Uterus (tissue), 4 donors: ENCODE data around the gene RNASE12. TPM values are rescaled to one million over a fixed set of nuclear protein-coding genes. Genes with fewer than 3 reads are reported as not detected.
"Not testable (repeated sequence)": the region's sequence is repeated elsewhere in the genome, so short reads cannot be mapped to it uniquely, and the experiment has no call there.

Experiments
- DNase-seq, 2 donors: peaks; one replicate each; pipeline ENCODE4 v3.0.0-alpha.2; 2019 to 2020
- H3K27ac ChIP-seq, 2 donors: fragments of 200-600 bp; sonication (generic); 1 replicate in 1 of 2; 2 replicates in 1 of 2; pipeline ENCODE4 v1.5.1; 2016 to 2018
- H3K27me3 ChIP-seq, 2 donors: fragments of 200-600 bp; sonication (generic); one replicate each; pipeline ENCODE4 v1.5.1; 2018 to 2019; ENCODE audit warnings: control low read depth in 1 of 2
- H3K36me3 ChIP-seq, 2 donors: fragments of 200-600 bp; sonication (generic); one replicate each; pipeline ENCODE4 v1.5.1; 2019; ENCODE audit warnings: control low read depth in 1 of 2
- H3K4me1 ChIP-seq, 2 donors: fragments of 200-600 bp; sonication (generic); one replicate each; pipeline ENCODE4 v1.5.1; 2018 to 2019; ENCODE audit warnings: control low read depth in 1 of 2
- H3K4me3 ChIP-seq, 2 donors: fragments of 200-600 bp; sonication (generic); 1 replicate in 1 of 2; 2 replicates in 1 of 2; pipeline ENCODE4 v1.5.1; 2018 to 2019; ENCODE audit warnings: mild to moderate bottlenecking in 1 of 2
- H3K9me3 ChIP-seq, 2 donors: fragments of 200-600 bp; sonication (generic); one replicate each; pipeline ENCODE4 v1.5.1; 2019; ENCODE audit warnings: control low read depth in 1 of 2
- POLR2A ChIP-seq, 2 donors: fragments of 450-650 bp; IDR thresholded peaks; one replicate each; pipeline ENCODE4 v1.6.1; 2016; ENCODE audit warnings: antibody characterized with exemption in 2 of 2, mild to moderate bottlenecking in 1 of 2, moderate library complexity in 1 of 2
- intact Hi-C: fragments of 100-400 bp; cut with DNase I; formaldehyde crosslinking; loops from one replicate; pipeline ENCODE4 v1.15.1; 2023; ENCODE audit warnings: low total_unique reads
- total RNA-seq, 4 donors: library from RNA; depleted of rRNA in 3 of 4; stranded (reverse); fragments of >200 nt in 3 of 4; gene quantifications; one replicate each; pipeline versions ENCODE4 v1.1.0 to v1.2.4, GENCODE V29; 2014 to 2023
- TF ChIP-seq, protein P1 (sequence below), 4 experiments: fragments of 200-600 bp in 2 of 4; fragments of 450-650 bp in 2 of 4; sonication (generic) in 2 of 4; IDR thresholded peaks; one replicate each; pipeline ENCODE4 v1.5.1; 2016 to 2019; ENCODE audit warnings: antibody characterized with exemption in 4 of 4, mild to moderate bottlenecking in 2 of 4, moderate library complexity in 1 of 4
- donor health status: DM: yes; HTN: yes; CAD: no.

The RNASE12 gene
- total RNA-seq, 4 donors from 2014 or later, result not detected

GRCh38 chr14:20606190-20606901, 15.2 kb upstream of the RNASE12 start:
- Histone ChIP-seq H3K27me3 (no peaks in the 10 kb centered on the region), H3K4me1 (no peaks in the 10 kb centered on the region), H3K27ac (no peak overlapping the region), H3K4me3 (no peak overlapping the region), H3K36me3 (no peaks in the 10 kb centered on the region), H3K9me3 (no peaks in the 10 kb centered on the region)
- TF ChIP-seq, protein P1, sequence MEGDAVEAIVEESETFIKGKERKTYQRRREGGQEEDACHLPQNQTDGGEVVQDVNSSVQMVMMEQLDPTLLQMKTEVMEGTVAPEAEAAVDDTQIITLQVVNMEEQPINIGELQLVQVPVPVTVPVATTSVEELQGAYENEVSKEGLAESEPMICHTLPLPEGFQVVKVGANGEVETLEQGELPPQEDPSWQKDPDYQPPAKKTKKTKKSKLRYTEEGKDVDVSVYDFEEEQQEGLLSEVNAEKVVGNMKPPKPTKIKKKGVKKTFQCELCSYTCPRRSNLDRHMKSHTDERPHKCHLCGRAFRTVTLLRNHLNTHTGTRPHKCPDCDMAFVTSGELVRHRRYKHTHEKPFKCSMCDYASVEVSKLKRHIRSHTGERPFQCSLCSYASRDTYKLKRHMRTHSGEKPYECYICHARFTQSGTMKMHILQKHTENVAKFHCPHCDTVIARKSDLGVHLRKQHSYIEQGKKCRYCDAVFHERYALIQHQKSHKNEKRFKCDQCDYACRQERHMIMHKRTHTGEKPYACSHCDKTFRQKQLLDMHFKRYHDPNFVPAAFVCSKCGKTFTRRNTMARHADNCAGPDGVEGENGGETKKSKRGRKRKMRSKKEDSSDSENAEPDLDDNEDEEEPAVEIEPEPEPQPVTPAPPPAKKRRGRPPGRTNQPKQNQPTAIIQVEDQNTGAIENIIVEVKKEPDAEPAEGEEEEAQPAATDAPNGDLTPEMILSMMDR (IDR thresholded peaks at IDR 0.05), result no peak
- no peak for TF ChIP-seq POLR2A (IDR thresholded peaks at IDR 0.05)
- intact Hi-C loops, result loop anchor here (10.0 kb wide), 1 partner anchor 272 kb away; the partner anchor contains the start of gene CCNB1IP1
- DNase-seq, result no peak

DNA sequence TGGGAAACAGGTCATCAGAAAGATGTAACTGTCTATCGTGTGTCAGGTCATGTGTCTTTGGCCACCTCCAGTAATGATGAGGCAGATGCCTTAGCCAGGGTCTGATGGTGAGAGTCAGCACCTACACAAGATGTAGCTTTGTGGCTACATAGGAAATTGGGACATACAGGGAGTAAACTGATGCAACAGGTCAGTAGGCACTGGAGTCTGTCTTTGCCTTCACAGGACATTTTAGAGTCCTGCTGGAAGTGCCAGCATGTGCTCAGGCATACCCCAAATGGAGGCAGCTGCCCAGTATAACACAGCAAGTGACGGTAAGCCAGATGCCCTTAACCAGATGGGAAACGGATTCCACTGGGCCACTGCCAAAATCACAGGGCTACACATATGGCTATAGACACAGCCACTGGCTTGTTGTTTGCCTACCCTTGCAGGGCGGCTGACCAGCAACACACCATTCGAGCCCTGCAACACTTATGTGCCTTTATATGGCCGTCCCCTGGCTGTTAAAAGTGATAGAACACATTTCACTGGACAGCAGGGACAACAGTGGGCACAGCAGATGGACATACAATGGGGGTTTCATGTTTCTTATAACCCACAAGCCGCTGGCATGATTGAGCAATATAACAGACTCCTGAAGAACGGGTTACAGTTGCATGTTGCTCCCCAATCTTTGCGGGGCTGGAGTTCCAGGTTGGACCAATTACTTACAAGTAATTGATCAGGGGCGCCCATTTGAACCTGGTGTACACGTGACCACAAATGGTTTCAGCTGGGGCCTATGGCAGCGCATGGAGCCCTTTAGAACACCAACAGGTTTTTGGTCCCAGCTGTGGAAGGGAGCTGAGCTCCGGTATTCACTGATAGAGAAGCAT, 12.9 kb upstream of the RNASE12 start:
- no peaks in the 10 kb centered on the region for H3K36me3 ChIP-seq
- no peak overlapping the region for H3K4me3 ChIP-seq
- H3K4me1 ChIP-seq, result no peaks in the 10 kb centered on the region
- no peaks in the 10 kb centered on the region for H3K27me3 ChIP-seq
- H3K27ac ChIP-seq, result no peak overlapping the region
- H3K9me3 ChIP-seq, result no peaks in the 10 kb centered on the region
- no peak for DNase-seq
- TF ChIP-seq, protein P1 (IDR thresholded peaks at IDR 0.05), result no peak
- no peak for TF ChIP-seq POLR2A (IDR thresholded peaks at IDR 0.05)
- intact Hi-C loops, result loop anchor here (10.0 kb wide), 1 partner anchor 269 kb away; the partner anchor contains the start of gene CCNB1IP1

GRCh38 chr14:20602583-20602982, 11.4 kb upstream of the RNASE12 start:
- Histone ChIP-seq H3K4me3 (no peak overlapping the region), H3K27ac (no peak overlapping the region), H3K4me1 (no peaks in the 10 kb centered on the region), H3K9me3 (no peaks in the 10 kb centered on the region), H3K36me3 (no peaks in the 10 kb centered on the region), H3K27me3 (no peaks in the 10 kb centered on the region)
- TF ChIP-seq, protein P1 (IDR thresholded peaks at IDR 0.05), result no peak
- TF ChIP-seq POLR2A (IDR thresholded peaks at IDR 0.05), result no peak
- intact Hi-C loops, result loop anchor here (10.0 kb wide), 1 partner anchor 268 kb away; the partner anchor contains the start of gene CCNB1IP1
- no peak for DNase-seq

DNA sequence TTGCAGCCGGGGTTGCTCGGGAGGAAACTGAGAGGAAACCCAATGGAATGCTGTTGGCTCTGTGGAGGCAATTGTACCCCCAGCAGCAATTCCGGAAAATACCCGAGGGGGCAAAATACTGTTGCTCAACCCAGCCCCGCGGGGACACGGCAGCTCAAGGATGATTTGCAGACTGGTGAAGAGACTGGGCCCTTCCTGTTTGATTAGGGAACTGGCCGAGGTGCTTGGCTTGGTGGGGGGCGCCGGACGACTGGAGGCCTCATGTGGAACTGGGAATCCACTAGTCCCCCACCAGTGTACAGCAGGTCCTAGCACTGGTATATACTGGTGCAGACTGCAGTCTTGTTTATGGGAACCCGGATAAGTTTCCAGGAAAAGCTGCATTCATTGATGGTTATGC, 10.3 kb upstream of the RNASE12 start:
- Histone ChIP-seq H3K4me3 (no peak overlapping the region), H3K27ac (no peak overlapping the region), H3K27me3 (no peaks in the 10 kb centered on the region), H3K9me3 (no peaks in the 10 kb centered on the region), H3K36me3 (no peaks in the 10 kb centered on the region), H3K4me1 (no peaks in the 10 kb centered on the region)
- no peak for TF ChIP-seq POLR2A (IDR thresholded peaks at IDR 0.05)
- TF ChIP-seq, protein P1 (IDR thresholded peaks at IDR 0.05), result no peak
- intact Hi-C loops, result loop anchor here (10.0 kb wide), 1 partner anchor 267 kb away; the partner anchor contains the start of gene CCNB1IP1
- no peak for DNase-seq

GRCh38 chr14:20597108-20597507, 5.9 kb upstream of the RNASE12 start:
- no peak for DNase-seq
- Histone ChIP-seq H3K4me1 (no peaks in the 10 kb centered on the region), H3K9me3 (no peaks in the 10 kb centered on the region), H3K4me3 (no peak overlapping the region), H3K27ac (no peak overlapping the region), H3K27me3 (no peaks in the 10 kb centered on the region), H3K36me3 (no peaks in the 10 kb centered on the region)
- TF ChIP-seq, protein P1 (IDR thresholded peaks at IDR 0.05), result no peak
- TF ChIP-seq POLR2A (IDR thresholded peaks at IDR 0.05), result no peak
- intact Hi-C loops, result no loop called here

- H3K36me3 ChIP-seq, H3K4me3 ChIP-seq, H3K4me1 ChIP-seq, H3K27me3 ChIP-seq, H3K9me3 ChIP-seq, DNase-seq, H3K27ac ChIP-seq, intact Hi-C loops: not testable (repeated sequence)
Measured at GRCh38 chr14:20595726-20596125, 4.5 kb upstream of the RNASE12 start.
